ENCODE measurements around the gene NPIPB8.
"Not testable (repeated sequence)": the region's sequence is repeated elsewhere in the genome, so short reads cannot be mapped to it uniquely, and the experiment has no call there.

Gene NPIPB8

GRCh38 chr16:28597692-28598261, 40.1 kb upstream of the NPIPB8 start:
- WGBS, 2 experiments (ENCODE audit: insufficient coverage in 2 of 2), result 75 to 76% methylated on average over 7 of the region's 9 CpGs
- H3K4me3 ChIP-seq (ENCODE audit: extremely low read depth, insufficient read depth, low read length, poor library complexity, severe bottlenecking), result no peak overlapping the region
- H3K9me3 ChIP-seq (ENCODE audit: control insufficient read depth, low read length), result no peaks in the 10 kb centered on the region
- H3K36me3 ChIP-seq (ENCODE audit: control insufficient read depth, insufficient read depth, low read length), result no peaks in the 10 kb centered on the region
- H3K27ac ChIP-seq (ENCODE audit: low read depth, low read length, severe bottlenecking), result no peak overlapping the region
- H3K4me1 ChIP-seq (ENCODE audit: control insufficient read depth, insufficient read depth, low read length, poor library complexity, severe bottlenecking), result peaks cover 17% of the 10 kb centered on the region

DNA sequence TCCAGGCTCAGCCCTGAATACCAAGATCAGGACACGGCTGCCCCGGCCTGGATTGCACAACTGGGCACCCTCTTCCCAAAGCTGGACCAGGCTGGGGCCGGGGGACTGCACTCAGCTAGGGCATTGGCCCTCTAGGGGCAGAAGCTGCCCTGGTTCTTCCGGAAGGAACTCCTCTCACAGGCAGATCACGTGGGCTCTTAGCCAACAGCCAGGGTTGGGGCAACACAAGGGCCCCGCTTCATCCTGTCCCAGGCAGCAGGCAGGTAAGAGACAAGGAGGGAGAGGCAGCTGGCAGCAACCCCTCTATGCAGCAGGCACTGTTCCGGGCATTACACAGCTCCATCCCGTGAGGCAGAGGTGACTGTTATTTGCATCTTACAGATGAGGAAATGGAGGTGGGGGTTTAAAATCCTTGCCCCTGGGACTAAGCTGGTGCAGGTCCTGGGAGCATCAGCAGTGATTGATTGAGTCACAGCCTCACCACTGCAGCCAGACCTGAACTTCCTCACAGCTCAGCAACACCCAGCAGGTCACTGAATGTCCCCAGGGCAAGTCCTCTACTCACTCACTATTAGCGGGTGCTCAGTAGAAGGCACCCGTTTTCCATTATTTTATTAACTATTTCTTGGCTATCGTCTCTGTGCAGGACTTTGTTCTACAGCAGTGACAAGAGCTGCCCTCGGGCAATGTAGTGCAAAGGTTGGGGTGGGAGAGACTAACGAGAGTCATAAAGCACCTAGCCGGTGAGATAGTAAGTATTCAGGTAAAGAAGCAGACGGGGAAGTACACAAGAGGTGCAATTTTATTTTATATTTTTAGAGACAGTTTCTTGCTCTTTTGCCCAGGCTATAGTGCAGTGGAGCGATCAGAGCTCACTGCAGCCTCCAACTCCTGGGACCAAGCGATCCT, 38.2 kb upstream of the NPIPB8 start:
- H3K4me3 ChIP-seq (ENCODE audit: extremely low read depth, insufficient read depth, low read length, poor library complexity, severe bottlenecking); H3K36me3 ChIP-seq (ENCODE audit: control insufficient read depth, insufficient read depth, low read length); H3K9me3 ChIP-seq (ENCODE audit: control insufficient read depth, low read length); H3K27ac ChIP-seq (ENCODE audit: low read depth, low read length, severe bottlenecking): not testable (repeated sequence)
- peaks cover 17% of the 10 kb centered on the region for H3K4me1 ChIP-seq (ENCODE audit: control insufficient read depth, insufficient read depth, low read length, poor library complexity, severe bottlenecking)
- whole genome bisulfite sequencing, 2 experiments (ENCODE audit: insufficient coverage in 2 of 2), result no CpG with 5 or more reads among the region's 17 CpGs

- H3K4me3 ChIP-seq (ENCODE audit: extremely low read depth, insufficient read depth, low read length, poor library complexity, severe bottlenecking); H3K27ac ChIP-seq (ENCODE audit: low read depth, low read length, severe bottlenecking); H3K36me3 ChIP-seq (ENCODE audit: control insufficient read depth, insufficient read depth, low read length); H3K9me3 ChIP-seq (ENCODE audit: control insufficient read depth, low read length): not testable (repeated sequence)
- WGBS, 2 experiments (ENCODE audit: insufficient coverage in 2 of 2), result 88% methylated on average over 2 of the region's 20 CpGs; no CpG with 5 or more reads in 1 of the 2 experiments
- H3K4me1 ChIP-seq (ENCODE audit: control insufficient read depth, insufficient read depth, low read length, poor library complexity, severe bottlenecking), result peaks cover 17% of the 10 kb centered on the region
Observed at GRCh38 chr16:28600965-28601364, 36.9 kb upstream of the NPIPB8 start.

DNA sequence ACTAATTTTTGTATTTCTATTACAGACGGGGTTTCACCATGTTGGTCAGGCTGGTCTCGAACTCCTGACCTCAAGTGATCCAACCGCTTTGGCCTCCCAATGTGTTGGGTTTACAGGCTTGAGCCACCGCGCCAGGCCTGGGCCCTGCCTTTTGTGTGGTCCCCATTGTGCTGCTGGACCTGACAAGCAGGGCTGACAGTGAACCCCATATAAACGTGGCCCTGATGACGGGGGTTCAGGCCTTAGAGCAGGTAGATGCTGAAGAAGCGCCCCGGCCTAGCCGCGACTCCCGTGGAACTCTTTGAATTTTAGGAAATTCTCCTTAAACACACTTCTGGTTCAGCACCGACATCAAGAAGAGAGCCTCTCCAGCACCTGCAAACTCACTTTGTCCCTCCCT, 36.3 kb upstream of the NPIPB8 start:
- H3K9me3 ChIP-seq (ENCODE audit: control insufficient read depth, low read length); H3K27ac ChIP-seq (ENCODE audit: low read depth, low read length, severe bottlenecking); H3K36me3 ChIP-seq (ENCODE audit: control insufficient read depth, insufficient read depth, low read length); H3K4me3 ChIP-seq (ENCODE audit: extremely low read depth, insufficient read depth, low read length, poor library complexity, severe bottlenecking): not testable (repeated sequence)
- 80 to 92% methylated on average over 4 to 10 of the region's 13 CpGs for WGBS, 2 experiments (ENCODE audit: insufficient coverage in 2 of 2)
- H3K4me1 ChIP-seq (ENCODE audit: control insufficient read depth, insufficient read depth, low read length, poor library complexity, severe bottlenecking), result peaks cover 13% of the 10 kb centered on the region

- H3K9me3 ChIP-seq (ENCODE audit: control insufficient read depth, low read length); H3K4me3 ChIP-seq (ENCODE audit: extremely low read depth, insufficient read depth, low read length, poor library complexity, severe bottlenecking); H3K27ac ChIP-seq (ENCODE audit: low read depth, low read length, severe bottlenecking); H3K4me1 ChIP-seq (ENCODE audit: control insufficient read depth, insufficient read depth, low read length, poor library complexity, severe bottlenecking); H3K36me3 ChIP-seq (ENCODE audit: control insufficient read depth, insufficient read depth, low read length): not testable (repeated sequence)
- no CpG with 5 or more reads among the region's 10 CpGs for WGBS, 2 experiments (ENCODE audit: insufficient coverage in 2 of 2)
Observed at GRCh38 chr16:28602062-28602461, 35.8 kb upstream of the NPIPB8 start.

- no peaks in the 10 kb centered on the region for H3K9me3 ChIP-seq (ENCODE audit: control insufficient read depth, low read length)
- no peak overlapping the region for H3K27ac ChIP-seq (ENCODE audit: low read depth, low read length, severe bottlenecking)
- H3K36me3 ChIP-seq (ENCODE audit: control insufficient read depth, insufficient read depth, low read length), result no peaks in the 10 kb centered on the region
- H3K4me3 ChIP-seq (ENCODE audit: extremely low read depth, insufficient read depth, low read length, poor library complexity, severe bottlenecking), result no peak overlapping the region
- H3K4me1 ChIP-seq (ENCODE audit: control insufficient read depth, insufficient read depth, low read length, poor library complexity, severe bottlenecking), result peaks cover 4% of the 10 kb centered on the region
- 92 to 94% methylated on average over 2 to 3 of the region's 6 CpGs for WGBS, 2 experiments (ENCODE audit: insufficient coverage in 2 of 2)
Observed at GRCh38 chr16:28602529-28602928, 35.3 kb upstream of the NPIPB8 start.

DNA sequence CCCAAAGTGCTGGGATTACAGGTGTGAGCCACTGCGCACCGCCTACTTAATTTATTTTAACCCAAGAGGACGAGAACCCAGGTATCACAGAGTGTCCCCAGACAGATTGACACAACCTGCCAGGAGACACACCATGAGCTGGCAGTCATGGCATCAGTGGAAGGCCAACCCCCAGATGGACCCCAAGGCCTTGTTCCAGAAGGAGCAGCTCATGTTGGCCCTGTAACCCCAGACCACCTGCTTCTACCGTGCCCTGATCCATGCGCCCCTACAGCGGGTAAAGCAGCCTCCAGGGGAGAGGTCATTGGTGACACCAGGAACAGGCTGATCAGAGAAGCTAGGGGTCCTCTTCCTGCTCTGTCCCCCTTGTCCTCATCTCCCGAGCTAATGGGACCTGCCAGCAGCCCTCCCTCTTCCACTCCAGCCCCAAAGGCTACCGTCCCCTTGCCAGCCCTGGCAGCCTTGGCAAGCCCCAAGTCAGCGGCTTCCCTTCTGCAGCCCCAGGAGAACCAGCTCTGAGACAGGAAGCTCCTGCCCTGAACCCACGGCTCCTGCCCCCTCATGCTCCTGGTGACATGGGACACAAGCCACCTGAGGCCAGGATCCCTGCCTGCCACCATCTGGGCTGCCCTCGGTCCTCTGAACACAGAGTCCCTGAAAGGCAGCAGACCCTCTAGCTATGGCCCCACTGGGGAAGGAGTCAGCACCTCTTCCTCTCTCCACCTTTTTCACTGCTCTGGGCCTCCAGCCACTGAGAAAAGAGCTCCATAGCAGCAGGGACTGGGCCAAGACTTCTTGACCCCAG, 34.3 kb upstream of the NPIPB8 start:
- Histone ChIP-seq H3K9me3 (ENCODE audit: control insufficient read depth, low read length) (no peaks in the 10 kb centered on the region), H3K4me1 (ENCODE audit: control insufficient read depth, insufficient read depth, low read length, poor library complexity, severe bottlenecking) (no peaks in the 10 kb centered on the region), H3K4me3 (ENCODE audit: extremely low read depth, insufficient read depth, low read length, poor library complexity, severe bottlenecking) (no peak overlapping the region), H3K27ac (ENCODE audit: low read depth, low read length, severe bottlenecking) (no peak overlapping the region), H3K36me3 (ENCODE audit: control insufficient read depth, insufficient read depth, low read length) (no peaks in the 10 kb centered on the region)
- 90 to 93% methylated on average over 9 to 10 of the region's 11 CpGs for WGBS, 2 experiments (ENCODE audit: insufficient coverage in 2 of 2)

- no peaks in the 10 kb centered on the region for H3K9me3 ChIP-seq (ENCODE audit: control insufficient read depth, low read length)
- H3K4me3 ChIP-seq (ENCODE audit: extremely low read depth, insufficient read depth, low read length, poor library complexity, severe bottlenecking), result no peak overlapping the region
- no peak overlapping the region for H3K27ac ChIP-seq (ENCODE audit: low read depth, low read length, severe bottlenecking)
- no peaks in the 10 kb centered on the region for H3K4me1 ChIP-seq (ENCODE audit: control insufficient read depth, insufficient read depth, low read length, poor library complexity, severe bottlenecking)
- 74 to 90% methylated on average over 2 to 6 of the region's 8 CpGs for WGBS, 2 experiments (ENCODE audit: insufficient coverage in 2 of 2)
- H3K36me3 ChIP-seq (ENCODE audit: control insufficient read depth, insufficient read depth, low read length), result no peaks in the 10 kb centered on the region
Observed at GRCh38 chr16:28604186-28604565, 33.7 kb upstream of the NPIPB8 start.

DNA sequence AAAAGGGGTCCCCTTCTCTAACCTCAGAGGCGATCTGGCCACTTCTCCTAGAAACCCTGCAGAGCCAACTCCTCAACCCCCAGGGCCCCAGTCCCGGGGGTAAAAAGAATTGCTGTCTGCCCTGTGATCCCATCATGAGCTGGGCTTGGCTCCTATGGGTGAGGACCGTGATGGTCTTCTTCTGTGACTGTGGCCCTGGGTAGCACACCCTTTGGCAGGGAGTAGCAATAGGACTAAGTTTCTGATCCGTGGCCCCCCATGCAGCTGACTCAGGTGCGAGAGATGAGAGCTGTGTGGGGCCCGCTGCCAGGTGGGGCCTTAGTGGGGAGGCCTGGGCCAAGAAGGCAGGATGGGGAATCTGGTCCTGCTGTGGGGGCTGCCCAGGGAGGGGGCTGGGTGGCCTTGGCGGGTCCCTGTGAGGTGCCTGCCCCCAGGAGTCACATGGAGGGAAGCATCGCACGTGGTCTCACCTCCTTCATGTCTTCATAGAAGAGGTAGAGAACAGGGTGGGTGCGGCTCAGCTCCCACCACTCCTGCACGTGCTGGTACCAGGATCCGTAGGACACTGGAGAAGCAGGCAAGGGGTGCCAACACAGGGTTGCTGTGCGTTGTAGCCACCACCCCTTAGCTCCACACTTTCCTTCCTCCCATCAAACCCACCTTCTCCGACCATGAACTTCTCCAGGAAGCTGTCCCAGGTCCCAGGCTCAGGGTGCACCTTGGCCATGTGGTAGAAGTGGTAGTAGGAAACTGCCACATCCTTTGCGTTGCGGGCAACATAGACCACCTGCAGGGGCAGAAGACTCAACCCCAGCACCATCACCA, 31.4 kb upstream of the NPIPB8 start:
- no peak overlapping the region for H3K4me3 ChIP-seq (ENCODE audit: extremely low read depth, insufficient read depth, low read length, poor library complexity, severe bottlenecking)
- WGBS, 2 experiments (ENCODE audit: insufficient coverage in 2 of 2), result 88 to 94% methylated on average over 8 to 9 of the region's 16 CpGs
- H3K4me1 ChIP-seq (ENCODE audit: control insufficient read depth, insufficient read depth, low read length, poor library complexity, severe bottlenecking), result no peaks in the 10 kb centered on the region
- no peaks in the 10 kb centered on the region for H3K36me3 ChIP-seq (ENCODE audit: control insufficient read depth, insufficient read depth, low read length)
- no peaks in the 10 kb centered on the region for H3K9me3 ChIP-seq (ENCODE audit: control insufficient read depth, low read length)
- H3K27ac ChIP-seq (ENCODE audit: low read depth, low read length, severe bottlenecking), result no peak overlapping the region

DNA sequence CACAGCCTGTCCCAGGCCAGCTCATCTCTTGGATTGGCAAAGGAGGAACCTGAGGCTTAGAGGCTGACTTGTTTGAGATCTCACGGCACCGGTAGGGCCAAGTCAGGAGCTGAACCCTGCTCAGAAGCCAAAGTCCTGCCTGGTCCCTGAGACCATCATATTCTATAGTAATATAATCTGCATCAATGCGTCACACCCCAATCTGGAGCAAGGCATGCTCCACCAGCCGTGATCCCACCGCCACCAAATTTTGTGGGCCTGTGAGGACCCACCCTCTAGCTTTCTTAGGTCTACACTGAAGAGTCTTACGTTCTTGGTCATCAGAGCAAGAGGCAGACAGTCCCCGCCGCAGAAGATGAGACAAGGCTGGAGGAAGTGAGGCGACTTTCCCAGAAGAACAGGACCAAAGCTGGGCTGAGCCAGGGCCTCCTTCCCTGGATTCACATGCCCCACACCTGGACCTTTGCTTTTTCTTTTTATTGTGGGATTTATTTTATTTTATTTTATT, 30.7 kb upstream of the NPIPB8 start:
- H3K27ac ChIP-seq (ENCODE audit: low read depth, low read length, severe bottlenecking), result no peak overlapping the region
- no peaks in the 10 kb centered on the region for H3K36me3 ChIP-seq (ENCODE audit: control insufficient read depth, insufficient read depth, low read length)
- H3K4me1 ChIP-seq (ENCODE audit: control insufficient read depth, insufficient read depth, low read length, poor library complexity, severe bottlenecking), result no peaks in the 10 kb centered on the region
- WGBS, 2 experiments (ENCODE audit: insufficient coverage in 2 of 2), result 91 to 94% methylated on average over 6 of the region's 9 CpGs
- H3K9me3 ChIP-seq (ENCODE audit: control insufficient read depth, low read length), result no peaks in the 10 kb centered on the region
- H3K4me3 ChIP-seq (ENCODE audit: extremely low read depth, insufficient read depth, low read length, poor library complexity, severe bottlenecking), result no peak overlapping the region

Measured in mesodermal cell (in vitro differentiated cells).